ENCODE measurements around the gene CBX4. TPM values are rescaled to one million over a fixed set of nuclear protein-coding genes. Genes with fewer than 3 reads are reported as not detected.

CBX4 gene
- total RNA-seq, 1 donor from 2014 or later: 25.7 TPM

DNA sequence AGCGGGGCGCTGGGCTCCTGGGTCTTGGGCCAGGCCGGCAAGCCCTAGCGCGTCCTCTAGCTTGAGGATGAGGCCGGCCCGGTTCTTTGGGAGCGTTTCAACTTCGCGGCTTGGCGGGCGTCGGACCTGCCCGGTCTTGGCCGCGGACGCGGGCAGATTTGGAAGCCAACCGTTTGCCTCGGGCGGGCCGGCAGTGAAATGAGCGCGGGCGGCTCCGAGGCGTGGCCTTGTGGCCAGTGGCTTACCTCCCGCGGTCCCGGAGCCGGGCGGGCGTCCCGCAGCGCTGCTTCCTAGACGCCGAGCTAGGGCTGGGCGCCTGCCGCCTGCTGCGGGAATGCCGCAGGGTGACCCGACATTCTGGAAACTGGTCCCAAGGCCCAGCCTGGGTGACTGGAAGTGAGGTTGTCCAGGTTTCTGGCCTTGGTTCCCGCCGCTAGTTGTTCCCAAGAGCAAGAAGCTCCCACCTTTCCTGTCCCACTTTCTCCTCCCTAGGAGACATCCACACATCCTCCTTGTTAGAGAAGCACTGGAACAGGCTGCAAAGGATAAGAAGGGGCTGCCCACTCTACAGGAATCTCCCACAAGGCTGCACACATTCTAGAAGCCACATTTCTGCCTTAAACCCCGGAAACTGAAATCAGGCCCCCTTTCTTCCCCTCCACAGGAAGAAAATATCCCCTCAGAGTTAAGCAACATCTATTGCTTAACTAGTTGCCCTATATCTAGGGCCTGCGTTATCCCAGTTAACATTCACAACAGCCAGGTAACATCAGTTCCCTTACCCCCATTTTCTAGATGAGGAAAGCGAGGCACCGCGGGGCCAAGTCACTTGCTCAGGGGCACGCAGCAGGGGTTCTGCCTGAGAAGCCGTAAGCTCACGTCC is 37.8 kb downstream of the CBX4 start:
- H3K27ac ChIP-seq: no peak overlapping the region
- H3K36me3 ChIP-seq: no peaks in the 10 kb centered on the region
- no peak for DNase-seq (ENCODE audit: low spot score in 2 of 2)
- no peaks in the 10 kb centered on the region for H3K9me3 ChIP-seq
- peaks cover 16 to 18% of the 10 kb centered on the region in 2 donors for H3K4me1 ChIP-seq
- H3K4me3 ChIP-seq: peak overlapping the region; percentile 8 to 9
- intact Hi-C loops (cut with DNase I): no loop called here
- TF ChIP-seq, protein P1, sequence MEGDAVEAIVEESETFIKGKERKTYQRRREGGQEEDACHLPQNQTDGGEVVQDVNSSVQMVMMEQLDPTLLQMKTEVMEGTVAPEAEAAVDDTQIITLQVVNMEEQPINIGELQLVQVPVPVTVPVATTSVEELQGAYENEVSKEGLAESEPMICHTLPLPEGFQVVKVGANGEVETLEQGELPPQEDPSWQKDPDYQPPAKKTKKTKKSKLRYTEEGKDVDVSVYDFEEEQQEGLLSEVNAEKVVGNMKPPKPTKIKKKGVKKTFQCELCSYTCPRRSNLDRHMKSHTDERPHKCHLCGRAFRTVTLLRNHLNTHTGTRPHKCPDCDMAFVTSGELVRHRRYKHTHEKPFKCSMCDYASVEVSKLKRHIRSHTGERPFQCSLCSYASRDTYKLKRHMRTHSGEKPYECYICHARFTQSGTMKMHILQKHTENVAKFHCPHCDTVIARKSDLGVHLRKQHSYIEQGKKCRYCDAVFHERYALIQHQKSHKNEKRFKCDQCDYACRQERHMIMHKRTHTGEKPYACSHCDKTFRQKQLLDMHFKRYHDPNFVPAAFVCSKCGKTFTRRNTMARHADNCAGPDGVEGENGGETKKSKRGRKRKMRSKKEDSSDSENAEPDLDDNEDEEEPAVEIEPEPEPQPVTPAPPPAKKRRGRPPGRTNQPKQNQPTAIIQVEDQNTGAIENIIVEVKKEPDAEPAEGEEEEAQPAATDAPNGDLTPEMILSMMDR (IDR thresholded peaks at IDR 0.05): no peak
- H3K27me3 ChIP-seq: peaks cover 79% of the 10 kb centered on the region

DNA sequence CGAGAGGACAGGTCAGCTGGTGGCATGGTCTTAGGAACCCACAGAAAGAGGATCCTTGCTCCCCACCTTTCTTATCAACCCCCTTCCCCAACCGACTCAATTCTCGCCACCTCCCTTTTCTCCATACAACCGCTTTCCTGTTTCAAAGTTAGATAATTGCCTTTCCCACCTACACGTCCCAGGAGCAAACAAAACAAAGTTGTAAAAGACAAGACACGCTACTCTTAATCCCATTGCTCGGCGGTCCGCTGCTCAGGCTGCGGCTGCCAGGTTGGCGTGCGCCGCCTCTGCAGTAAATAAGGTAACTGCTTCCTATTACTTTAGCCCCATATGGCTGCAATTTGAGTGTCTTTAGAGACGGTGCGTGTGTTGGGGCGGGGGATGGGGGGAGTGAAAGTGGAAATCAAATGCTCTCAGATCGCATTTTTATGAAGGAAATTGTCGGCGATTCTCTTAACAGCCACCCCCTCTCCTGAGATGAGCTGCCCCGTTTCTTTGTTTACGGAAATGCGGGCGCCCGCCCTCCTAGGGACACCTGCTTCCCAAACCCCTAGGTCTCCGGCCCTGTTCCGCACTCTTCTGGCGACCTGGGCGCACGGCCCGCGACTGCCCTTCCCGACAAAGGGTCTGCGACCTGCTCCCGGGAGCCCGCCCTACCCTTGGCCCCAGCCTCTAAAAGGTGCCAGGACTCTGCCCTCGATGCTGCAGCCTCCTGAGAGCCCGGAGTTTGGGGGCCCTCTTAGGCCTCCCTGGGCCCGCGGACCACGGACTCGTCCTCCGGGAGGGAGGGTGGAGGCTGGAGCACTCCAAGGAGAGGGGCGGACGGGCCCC is 38.7 kb downstream of the CBX4 start:
- H3K4me3 ChIP-seq: peak overlapping the region; percentile 8 to 9
- intact Hi-C loops (cut with DNase I): no loop called here

DNA sequence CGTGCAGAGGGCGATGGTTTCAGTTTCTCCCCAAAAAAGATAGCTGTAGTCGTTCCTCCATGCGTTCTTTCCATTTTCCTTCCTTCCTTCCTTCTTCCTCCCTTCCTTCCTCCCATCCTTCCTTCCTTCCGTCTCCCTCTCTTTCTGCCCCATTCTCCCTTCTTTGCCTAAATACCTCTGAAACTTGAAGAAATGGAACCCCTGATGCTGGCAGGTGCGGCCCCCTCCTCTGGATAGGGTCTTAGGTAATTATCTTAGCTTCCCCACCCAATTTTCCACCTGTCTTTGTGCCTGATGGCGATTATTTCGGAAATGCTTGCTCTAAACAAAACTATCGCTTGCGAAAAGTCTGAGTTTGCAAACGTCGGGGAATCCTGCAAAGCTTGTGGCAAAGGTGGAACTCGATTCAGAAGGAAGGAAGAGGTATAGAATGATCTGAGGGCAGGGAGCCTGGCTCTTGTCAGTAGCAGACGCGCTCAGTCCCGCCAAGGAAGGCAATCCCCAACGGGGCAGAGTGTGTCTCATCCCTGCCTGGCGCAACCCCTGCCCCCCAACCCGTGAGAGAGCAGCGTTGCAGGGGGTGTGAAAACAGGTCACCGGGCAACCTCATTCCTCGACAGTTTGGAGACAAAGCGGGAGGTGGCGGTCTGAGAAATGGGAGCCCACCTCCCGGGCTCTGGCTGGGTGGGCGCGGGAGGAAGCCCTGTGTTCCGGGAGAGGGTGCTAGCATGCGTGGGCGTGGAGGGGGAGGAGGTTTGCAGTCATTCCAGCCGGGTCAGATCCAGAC is 39.5 kb downstream of the CBX4 start:
- intact Hi-C loops (cut with DNase I): no loop called here
- TF ChIP-seq, protein P1 (IDR thresholded peaks at IDR 0.05): no peak
- Histone ChIP-seq H3K27me3 (peaks cover 63% of the 10 kb centered on the region), H3K4me1 (peaks cover 18 to 19% of the 10 kb centered on the region in 2 donors), H3K27ac (no peak overlapping the region), H3K4me3 (no peak overlapping the region), H3K9me3 (no peaks in the 10 kb centered on the region), H3K36me3 (no peaks in the 10 kb centered on the region)
- DNase-seq (ENCODE audit: low spot score in 2 of 2): no peak

More for the DNA sequence above, 38.7 kb downstream of the CBX4 start:
- Histone ChIP-seq H3K36me3 (no peaks in the 10 kb centered on the region), H3K4me1 (peaks cover 18 to 19% of the 10 kb centered on the region in 2 donors), H3K27me3 (peaks cover 72% of the 10 kb centered on the region), H3K9me3 (no peaks in the 10 kb centered on the region), H3K27ac (no peak overlapping the region)
- TF ChIP-seq, protein P1 (IDR thresholded peaks at IDR 0.05): no peak
- DNase-seq (ENCODE audit: low spot score in 2 of 2): no peak

DNA sequence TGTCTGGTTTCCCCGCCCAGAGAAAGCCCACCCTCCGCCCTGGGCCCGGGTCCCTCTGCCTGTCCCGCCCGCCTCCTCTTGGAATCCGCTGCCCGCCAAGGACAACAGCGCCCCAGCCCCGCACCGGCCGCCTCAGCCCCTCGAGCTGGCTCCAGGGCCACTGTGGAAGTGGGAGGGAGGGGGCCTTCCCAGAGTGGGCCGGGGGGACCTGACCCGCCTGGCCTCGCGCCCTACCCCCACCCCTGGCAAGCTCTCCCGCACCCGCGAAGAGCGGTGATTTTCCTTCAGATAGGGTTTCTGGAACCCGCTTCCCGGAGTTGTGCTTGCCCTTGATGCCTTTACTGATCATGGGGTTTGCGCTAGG is 40.1 kb downstream of the CBX4 start:
- TF ChIP-seq, protein P1 (IDR thresholded peaks at IDR 0.05): no peak
- intact Hi-C loops (cut with DNase I): no loop called here
- no peak overlapping the region for H3K4me3 ChIP-seq
- H3K36me3 ChIP-seq: no peaks in the 10 kb centered on the region
- peaks cover 18 to 19% of the 10 kb centered on the region in 2 donors for H3K4me1 ChIP-seq
- DNase-seq (ENCODE audit: low spot score in 2 of 2): no peak
- H3K27me3 ChIP-seq: peaks cover 58% of the 10 kb centered on the region
- H3K9me3 ChIP-seq: no peaks in the 10 kb centered on the region
- no peak overlapping the region for H3K27ac ChIP-seq

Data from ascending aorta (tissue), 2 donors.